GM21528 (cell line): ENCODE results near the gene PGBD5.
A peak's percentile ranks its signal among the peaks of the same experiment; 100 is the strongest.

ENCODE experiments used
- ATAC-seq: cut with Tn5 transposase; IDR thresholded peaks from one replicate; pipeline ENCODE4 v1.9.1; 2021; ENCODE audit warnings: mild to moderate bottlenecking, moderate library complexity; ENCODE audit not compliant: unreplicated experiment, low FRiP score

PGBD5 gene

GRCh38 chr1:230310381-230311163 is 115.6 kb downstream of the PGBD5 start:
- peak; percentile 56 for ATAC-seq

DNA sequence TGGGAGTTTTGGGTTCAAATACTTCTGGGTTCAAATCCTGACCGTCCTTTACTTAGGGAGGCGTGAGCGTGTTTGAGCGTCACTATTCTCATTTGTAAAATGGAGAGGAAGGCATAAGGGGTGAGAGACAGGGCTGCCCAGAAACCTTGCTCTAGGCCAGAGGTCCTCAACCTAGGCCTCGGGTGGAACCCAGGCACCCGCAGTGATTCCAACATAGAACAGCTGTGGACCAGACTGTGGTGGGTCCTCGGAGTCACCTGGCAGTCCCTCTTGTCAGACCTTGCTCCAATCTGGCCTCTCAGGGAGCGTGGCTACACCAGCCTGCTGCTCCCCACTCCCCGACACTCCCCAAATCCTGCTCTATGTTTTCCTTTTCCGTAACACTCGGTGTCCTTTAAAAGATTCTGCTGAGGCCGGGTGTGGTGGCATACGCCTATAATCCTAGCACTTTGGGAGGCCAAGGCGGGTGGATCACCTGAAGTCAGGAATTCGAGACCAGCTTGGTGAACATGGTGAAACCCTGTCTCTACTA is 116.4 kb downstream of the PGBD5 start:
- ATAC-seq, result no peak

- no peak for ATAC-seq
Measured at GRCh38 chr1:230308821-230309220, 117.3 kb downstream of the PGBD5 start.

DNA sequence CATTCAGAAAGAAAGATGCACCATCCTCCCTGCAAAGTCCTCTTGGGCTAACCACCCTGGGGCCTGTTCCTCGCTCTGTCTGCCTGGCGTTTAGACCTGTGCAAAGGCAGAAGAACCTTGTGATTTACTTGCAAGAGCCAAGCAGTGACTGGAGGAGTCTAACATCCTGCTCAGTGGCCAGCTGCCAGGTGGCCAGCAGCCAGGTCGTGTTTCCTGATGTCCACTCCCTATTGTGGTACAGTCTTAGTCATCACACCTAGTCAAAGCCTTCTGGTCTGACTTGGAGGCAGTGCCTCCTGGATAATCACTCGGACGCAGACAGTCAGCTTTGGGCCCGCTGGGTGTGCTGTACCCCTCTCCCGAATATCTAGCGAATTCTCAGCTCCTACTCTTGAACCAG is 118.1 kb downstream of the PGBD5 start:
- no peak for ATAC-seq

DNA sequence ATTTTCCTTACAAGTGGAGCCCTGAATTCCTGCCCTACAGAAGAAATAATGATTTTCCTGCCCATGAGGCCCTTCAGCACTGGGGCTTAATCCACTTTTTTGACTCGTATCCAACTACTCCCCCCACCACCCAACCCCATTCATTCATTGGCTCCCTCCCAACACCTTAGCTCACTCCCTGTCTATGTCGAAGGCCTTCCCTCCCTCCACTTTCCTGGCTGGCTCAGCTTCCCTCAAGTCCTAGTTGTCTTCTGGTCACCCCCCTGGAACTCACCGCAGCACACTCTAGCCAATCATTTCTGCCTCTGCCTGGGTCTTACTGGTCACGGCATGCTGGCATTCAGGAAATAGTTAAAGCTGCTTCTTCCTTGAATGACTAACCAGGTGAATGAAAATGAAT is 118.9 kb downstream of the PGBD5 start:
- no peak for ATAC-seq

GRCh38 chr1:230306169-230306568 is 120.0 kb downstream of the PGBD5 start:
- ATAC-seq, result peak; percentile 51

DNA sequence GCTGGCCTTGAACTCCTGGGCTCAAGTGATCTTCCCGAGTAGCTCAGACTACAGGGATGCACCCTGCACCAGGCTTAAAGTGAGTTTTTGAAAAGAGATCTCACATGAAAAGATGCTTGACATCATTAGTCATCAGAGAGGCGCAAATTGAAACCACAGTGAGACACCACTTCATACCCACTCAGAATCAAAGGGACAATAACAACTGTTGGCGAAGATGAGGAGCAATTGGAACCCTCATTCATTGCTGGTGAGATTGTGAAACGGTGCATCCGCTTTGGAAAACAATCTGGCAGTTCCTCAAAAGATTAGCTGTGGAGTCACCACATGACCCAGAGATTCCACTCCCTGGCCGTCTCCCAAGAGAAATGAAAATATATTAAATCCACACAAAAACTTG is 122.3 kb downstream of the PGBD5 start:
- no peak for ATAC-seq

DNA sequence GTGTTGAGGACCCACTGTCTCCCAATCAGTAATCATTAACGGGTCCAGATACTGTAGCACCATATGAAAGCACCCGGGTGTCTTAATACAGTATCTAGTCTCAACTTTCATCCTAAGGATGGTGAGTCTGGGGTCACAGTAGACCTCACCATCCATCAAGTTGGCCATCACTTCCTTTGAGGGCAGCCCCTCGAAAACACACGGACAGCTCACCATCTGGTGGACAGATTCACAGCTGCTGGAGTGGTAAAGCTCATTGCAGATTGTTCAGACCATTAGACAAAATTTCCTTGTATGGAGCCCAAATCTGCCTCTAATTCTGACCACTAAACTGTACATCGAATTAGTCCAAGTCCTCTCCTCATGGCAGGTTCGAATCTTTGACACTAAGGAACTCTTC is 123.1 kb downstream of the PGBD5 start:
- no peak for ATAC-seq

- no peak for ATAC-seq
Measured at GRCh38 chr1:230301822-230302221, 124.3 kb downstream of the PGBD5 start.

GRCh38 chr1:230301322-230301721 is 124.8 kb downstream of the PGBD5 start:
- ATAC-seq, result no peak

DNA sequence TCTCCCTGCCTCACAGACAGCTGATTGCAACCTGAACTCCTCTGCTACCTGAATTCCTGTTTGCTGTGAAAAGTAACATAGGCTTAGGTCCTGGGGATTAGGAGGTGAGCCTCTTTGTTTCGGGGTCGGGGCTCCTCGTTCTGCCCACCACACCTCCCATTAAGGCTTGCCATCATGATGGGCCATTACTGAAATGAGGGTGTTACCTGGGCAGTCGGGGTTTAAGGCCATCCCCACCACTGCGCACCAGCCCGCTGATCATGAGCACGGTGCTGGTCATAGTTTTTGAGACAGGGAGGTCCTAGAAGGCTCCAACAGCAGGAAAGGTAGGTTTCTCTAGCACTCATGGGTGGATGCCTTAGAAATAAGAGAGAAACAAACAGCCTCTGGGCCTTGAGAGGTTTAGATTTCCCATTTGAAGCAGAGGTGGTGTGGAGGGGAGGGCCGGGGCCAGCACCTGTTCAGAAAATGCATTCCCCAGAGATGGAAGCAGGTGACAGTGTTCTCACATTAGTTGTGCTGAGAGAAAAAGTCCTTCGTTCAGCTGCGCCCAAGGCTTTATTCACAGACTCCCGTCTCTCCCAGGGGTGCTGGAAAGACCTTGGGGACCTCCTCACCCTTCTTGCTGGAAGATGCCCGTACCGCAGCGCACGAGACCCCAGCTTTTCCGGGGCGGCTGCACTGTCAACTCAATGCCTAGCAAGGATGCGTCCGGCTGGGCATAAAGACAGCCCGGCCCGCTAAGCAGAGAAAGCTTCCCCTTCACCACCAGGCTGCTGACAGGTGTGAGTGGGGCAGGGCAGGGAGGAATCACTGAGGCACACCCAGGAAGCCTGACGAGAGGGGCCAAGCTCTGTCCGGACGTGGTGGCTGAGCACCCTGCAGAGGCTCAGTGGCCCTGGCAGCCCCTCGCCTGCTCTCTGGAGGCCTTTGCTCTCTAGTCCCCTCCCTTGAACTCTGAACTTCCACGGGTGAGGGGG is 125.5 kb downstream of the PGBD5 start:
- no peak for ATAC-seq

- ATAC-seq, result no peak
Measured at GRCh38 chr1:230299191-230300006, 126.7 kb downstream of the PGBD5 start.

DNA sequence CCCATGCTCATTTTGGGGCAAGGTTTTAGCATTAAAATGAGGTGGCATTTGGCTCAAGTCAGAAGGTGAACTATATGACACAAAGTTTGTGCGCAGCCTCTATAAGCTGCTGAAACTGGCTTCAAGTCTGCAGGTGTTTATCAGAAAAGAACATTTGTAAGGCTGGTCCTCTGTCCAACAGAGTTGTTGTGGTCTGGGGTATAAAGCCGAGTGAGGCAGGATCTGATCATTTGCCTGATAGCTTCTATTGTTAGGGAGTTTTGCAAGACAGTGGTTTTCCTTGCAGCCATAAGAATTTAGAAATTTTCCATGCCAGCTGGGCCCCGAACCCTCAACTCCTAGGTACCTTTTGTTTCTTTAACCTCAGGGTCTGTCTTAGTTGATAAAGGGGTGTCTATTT is 130.8 kb downstream of the PGBD5 start:
- ATAC-seq, result no peak

DNA sequence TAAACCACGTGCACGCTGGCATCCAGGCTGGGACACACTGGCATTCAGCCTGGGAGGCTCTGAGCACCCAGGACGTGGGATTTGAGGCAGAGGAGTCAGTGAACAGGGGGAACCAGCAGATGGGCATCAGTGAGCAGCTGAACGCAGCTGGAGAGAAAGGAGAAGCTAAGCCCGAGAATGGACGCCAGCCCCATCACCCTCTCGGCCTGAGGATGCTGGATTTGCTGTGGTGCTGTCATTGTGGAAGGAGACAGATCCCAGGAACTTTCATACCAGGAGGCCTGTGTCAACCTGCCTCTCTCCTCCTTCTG is 132.8 kb downstream of the PGBD5 start:
- ATAC-seq, result no peak

- no peak for ATAC-seq
Measured at GRCh38 chr1:230292689-230293389, 133.3 kb downstream of the PGBD5 start.

- ATAC-seq, result no peak
Measured at GRCh38 chr1:230291731-230292620, 134.2 kb downstream of the PGBD5 start.

- no peak for ATAC-seq
Measured at GRCh38 chr1:230289350-230289644, 136.8 kb downstream of the PGBD5 start.

- ATAC-seq, result no peak
Measured at GRCh38 chr1:230288641-230289349, 137.3 kb downstream of the PGBD5 start.
